DND-41 (cell line): ENCODE measurements around the gene ATP8A2.

Source experiments
- ATAC-seq: fragments of 200-7000 bp; cut with Tn5 transposase; 3 replicates; pipeline ENCODE4 v1.9.1; 2021; ENCODE audit warnings: low read depth; ENCODE audit not compliant: insufficient read depth
- DNase-seq: peaks from one replicate; pipeline ENCODE4 v3.0.0-alpha.2; 2020
- H2AFZ ChIP-seq: 2 replicates; pipeline ENCODE4 v1.6.0; 2012; ENCODE audit warnings: low read depth, low read length
- H3K27ac ChIP-seq: 2 replicates; pipeline ENCODE4 v1.5.1; 2012; ENCODE audit warnings: low read length, inconsistent platforms
- H3K27me3 ChIP-seq: fragments of 200-600 bp; sonication (generic); 2 replicates; pipeline ENCODE4 v1.6.0; 2012; ENCODE audit warnings: low read length, mild to moderate bottlenecking, inconsistent platforms; ENCODE audit not compliant: insufficient read depth, poor library complexity
- H3K36me3 ChIP-seq: 2 replicates; pipeline ENCODE4 v1.5.1; 2012; ENCODE audit warnings: low read length, inconsistent platforms; ENCODE audit not compliant: insufficient read depth
- H3K4me1 ChIP-seq: 2 replicates; pipeline ENCODE4 v1.5.1; 2012; ENCODE audit warnings: mild to moderate bottlenecking, low read length; ENCODE audit not compliant: insufficient read depth
- H3K4me2 ChIP-seq: 2 replicates; pipeline ENCODE4 v1.6.0; 2012; ENCODE audit warnings: mild to moderate bottlenecking, moderate library complexity, low read length, inconsistent platforms; ENCODE audit not compliant: insufficient read depth
- H3K4me3 ChIP-seq, 2 experiments: fragments of 200-600 bp in 1 of 2; shearing (Covaris generic) in 1 of 2; 2 replicates each; pipeline ENCODE4 v1.5.1; 2012 to 2016; ENCODE audit warnings: inconsistent platforms in 2 of 2, low read length in 2 of 2, mild to moderate bottlenecking in 2 of 2, low read depth in 1 of 2, moderate library complexity in 1 of 2
- H3K79me2 ChIP-seq: 2 replicates; pipeline ENCODE4 v1.6.0; 2012; ENCODE audit warnings: low read length, inconsistent platforms; ENCODE audit not compliant: insufficient read depth
- H3K9ac ChIP-seq: 2 replicates; pipeline ENCODE4 v1.6.0; 2012; ENCODE audit warnings: low read depth, mild to moderate bottlenecking, inconsistent platforms, low read length, moderate library complexity
- H3K9me3 ChIP-seq: 2 replicates; pipeline ENCODE4 v1.5.1; 2012; ENCODE audit warnings: low read length, moderate library complexity, mild to moderate bottlenecking, inconsistent platforms; ENCODE audit not compliant: insufficient read depth, severe bottlenecking
- H4K20me1 ChIP-seq: 2 replicates; pipeline ENCODE4 v1.6.0; 2012; ENCODE audit warnings: low read length; ENCODE audit not compliant: insufficient read depth
- CTCF ChIP-seq: IDR thresholded peaks from 2 replicates; pipeline ENCODE4 v1.5.1; 2012; ENCODE audit warnings: borderline replicate concordance, low read length, moderate library complexity, mild to moderate bottlenecking; ENCODE audit not compliant: poor library complexity, severe bottlenecking; ENCODE audit errors: extremely low read depth
- EZH2 ChIP-seq: IDR thresholded peaks from 3 replicates; pipeline ENCODE4 v1.6.1; 2012; ENCODE audit warnings: borderline replicate concordance, low read depth, mild to moderate bottlenecking, moderate library complexity, low read length, inconsistent platforms; ENCODE audit not compliant: severe bottlenecking

ATP8A2 gene

DNA sequence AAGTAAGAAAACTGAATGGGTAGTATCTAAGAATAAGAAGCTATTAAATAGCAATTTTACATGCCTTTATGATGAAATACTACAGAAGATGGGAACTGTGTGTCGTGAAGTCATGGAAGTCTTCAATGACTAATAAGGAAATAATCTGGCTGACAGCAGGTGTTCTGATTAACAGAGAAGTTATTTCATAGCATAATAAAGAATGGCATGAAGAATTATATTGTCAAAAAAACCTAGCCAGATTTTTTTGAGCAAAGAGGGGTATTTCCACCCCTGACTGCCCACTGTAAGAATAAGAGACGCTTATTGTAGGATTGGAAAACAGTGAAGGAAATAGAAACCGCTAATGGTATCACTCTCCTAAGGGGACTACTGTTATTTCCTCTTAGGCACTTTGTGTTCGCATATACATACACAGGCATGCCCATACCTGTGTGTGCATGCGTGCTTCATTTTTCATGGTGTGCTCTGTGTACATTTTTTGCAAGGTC is 361.3 kb downstream of the ATP8A2 start:
- no peak for TF ChIP-seq CTCF
- no peak for TF ChIP-seq EZH2
- peak; percentile 32; the same call in 2 of the 3 replicates for ATAC-seq
- no peaks in the 10 kb centered on the region for H3K9me3 ChIP-seq

GRCh38 chr13:25733696-25734435 is 362.1 kb downstream of the ATP8A2 start:
- Histone ChIP-seq H3K9ac (peak overlapping the region; percentile 14; the same call in 1 of the 2 replicates), H3K27me3 (no peaks in the 10 kb centered on the region), H3K4me2 (peak overlapping the region; percentile 30), H4K20me1 (no peaks in the 10 kb centered on the region), H3K36me3 (no peaks in the 10 kb centered on the region), H3K4me1 (peaks cover 57% of the 10 kb centered on the region), H3K9me3 (no peaks in the 10 kb centered on the region), H2AFZ (no peak overlapping the region), H3K79me2 (no peaks in the 10 kb centered on the region), H3K4me3 (no peak overlapping the region), H3K27ac (peak overlapping the region; percentile 77)
- ATAC-seq (peak; percentile 73), DNase-seq (peak; percentile 39)
- TF ChIP-seq EZH2 (no peak), CTCF (no peak)

More for the DNA sequence above, 361.3 kb downstream of the ATP8A2 start:
- Histone ChIP-seq H3K36me3 (no peaks in the 10 kb centered on the region), H4K20me1 (no peaks in the 10 kb centered on the region), H3K79me2 (no peaks in the 10 kb centered on the region), H3K9ac (peak overlapping the region; percentile 14; the same call in 1 of the 2 replicates), H3K27me3 (no peaks in the 10 kb centered on the region), H3K27ac (peak overlapping the region; percentile 77), H3K4me2 (peak overlapping the region; percentile 30), H2AFZ (no peak overlapping the region), H3K4me1 (peaks cover 49% of the 10 kb centered on the region), H3K4me3 (peak overlapping the region in 1 of 2 experiments; percentile 21; a peak in 1 of 4 replicates)
- no peak for DNase-seq

GRCh38 chr13:25738342-25739196 is 366.8 kb downstream of the ATP8A2 start:
- TF ChIP-seq EZH2 (no peak), CTCF (no peak)
- no peaks in the 10 kb centered on the region for H3K36me3 ChIP-seq
- H3K27ac ChIP-seq, result peak overlapping the region; percentile 79
- no peaks in the 10 kb centered on the region for H3K27me3 ChIP-seq
- H3K4me3 ChIP-seq, result peak overlapping the region in 1 of 2 experiments; percentile 19; a peak in 1 of 4 replicates
- ATAC-seq (peak; percentile 84), DNase-seq (peak; percentile 80)
- peak overlapping the region; percentile 7 for H3K9ac ChIP-seq
- H3K9me3 ChIP-seq, result no peaks in the 10 kb centered on the region
- no peaks in the 10 kb centered on the region for H4K20me1 ChIP-seq
- no peak overlapping the region; the same call in 1 of the 2 replicates for H2AFZ ChIP-seq
- H3K79me2 ChIP-seq, result no peaks in the 10 kb centered on the region
- peaks cover 47% of the 10 kb centered on the region for H3K4me1 ChIP-seq
- H3K4me2 ChIP-seq, result peak overlapping the region; percentile 53
